ENCODE results near the gene CHMP5. TPM values are rescaled to one million over a fixed set of nuclear protein-coding genes. Genes with fewer than 3 reads are reported as not detected.

CHMP5 gene
- polyA plus RNA-seq, 3 donors = 33.5 to 72.5 (median 65.0) TPM

GRCh38 chr9:33241298-33241697, 23.6 kb upstream of the CHMP5 start:
- no peaks in the 10 kb centered on the region for H3K9me3 ChIP-seq (replicated peaks in 1 of 2; ENCODE audit: control insufficient read depth in 1 of 2, insufficient read depth in 1 of 2, low read length in 2 of 2)
- no peak for DNase-seq
- Mint-ChIP-seq H3K4me1 (peaks cover 3% of the 10 kb centered on the region), H3K27me3 (ENCODE audit: low read depth in 3 of 3) (peaks cover 1 to 4% (median 3%) of the 10 kb centered on the region in 3 donors), H3K27ac (no peak overlapping the region), H3K36me3 (peaks cover 0 to 4% of the 10 kb centered on the region in 2 donors), H3K4me3 (no peak overlapping the region), H3K9me3 (peaks cover 0 to 3% (median 0%) of the 10 kb centered on the region in 7 donors)
- intact Hi-C loops (cut with micrococcal nuclease) = no loop called here
- H3K36me3 ChIP-seq (replicated peaks in 1 of 2; ENCODE audit: control insufficient read depth in 1 of 2, insufficient read depth in 2 of 2, low read length in 2 of 2) = no peaks in the 10 kb centered on the region
- H3K4me1 ChIP-seq (ENCODE audit: control insufficient read depth in 1 of 2, insufficient read depth in 2 of 2, low read length in 2 of 2) = no peaks in the 10 kb centered on the region
- no peak overlapping the region for H2AFZ ChIP-seq (ENCODE audit: insufficient read depth, low read depth, low read length, poor library complexity, severe bottlenecking)
- H3K4me2 ChIP-seq (replicated peaks; ENCODE audit: extremely low read depth, low read length, poor library complexity, severe bottlenecking) = no peak overlapping the region
- no peaks in the 10 kb centered on the region for H3K79me2 ChIP-seq (ENCODE audit: insufficient read depth, low read length)
- H3K9ac ChIP-seq (ENCODE audit: insufficient read depth, low read length, poor library complexity, severe bottlenecking) = no peak overlapping the region
- 90% methylated on average over 2 of the region's 5 CpGs for WGBS (ENCODE audit: insufficient coverage)
- H3K27ac ChIP-seq (ENCODE audit: low read depth in 1 of 2, low read length in 2 of 2) = no peak overlapping the region
- no peak overlapping the region for H3K4me3 ChIP-seq (replicated peaks in 1 of 3; ENCODE audit: low read depth in 2 of 3, low read length in 3 of 3)
- no peaks in the 10 kb centered on the region for H4K20me1 ChIP-seq (ENCODE audit: insufficient read depth, low read length)
- TF ChIP-seq, protein P1, sequence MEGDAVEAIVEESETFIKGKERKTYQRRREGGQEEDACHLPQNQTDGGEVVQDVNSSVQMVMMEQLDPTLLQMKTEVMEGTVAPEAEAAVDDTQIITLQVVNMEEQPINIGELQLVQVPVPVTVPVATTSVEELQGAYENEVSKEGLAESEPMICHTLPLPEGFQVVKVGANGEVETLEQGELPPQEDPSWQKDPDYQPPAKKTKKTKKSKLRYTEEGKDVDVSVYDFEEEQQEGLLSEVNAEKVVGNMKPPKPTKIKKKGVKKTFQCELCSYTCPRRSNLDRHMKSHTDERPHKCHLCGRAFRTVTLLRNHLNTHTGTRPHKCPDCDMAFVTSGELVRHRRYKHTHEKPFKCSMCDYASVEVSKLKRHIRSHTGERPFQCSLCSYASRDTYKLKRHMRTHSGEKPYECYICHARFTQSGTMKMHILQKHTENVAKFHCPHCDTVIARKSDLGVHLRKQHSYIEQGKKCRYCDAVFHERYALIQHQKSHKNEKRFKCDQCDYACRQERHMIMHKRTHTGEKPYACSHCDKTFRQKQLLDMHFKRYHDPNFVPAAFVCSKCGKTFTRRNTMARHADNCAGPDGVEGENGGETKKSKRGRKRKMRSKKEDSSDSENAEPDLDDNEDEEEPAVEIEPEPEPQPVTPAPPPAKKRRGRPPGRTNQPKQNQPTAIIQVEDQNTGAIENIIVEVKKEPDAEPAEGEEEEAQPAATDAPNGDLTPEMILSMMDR (IDR thresholded peaks at IDR 0.05) = no peak
- H3K27me3 ChIP-seq (ENCODE audit: control insufficient read depth in 2 of 2, insufficient read depth in 2 of 2, low read length in 2 of 2) = no peaks in the 10 kb centered on the region

DNA sequence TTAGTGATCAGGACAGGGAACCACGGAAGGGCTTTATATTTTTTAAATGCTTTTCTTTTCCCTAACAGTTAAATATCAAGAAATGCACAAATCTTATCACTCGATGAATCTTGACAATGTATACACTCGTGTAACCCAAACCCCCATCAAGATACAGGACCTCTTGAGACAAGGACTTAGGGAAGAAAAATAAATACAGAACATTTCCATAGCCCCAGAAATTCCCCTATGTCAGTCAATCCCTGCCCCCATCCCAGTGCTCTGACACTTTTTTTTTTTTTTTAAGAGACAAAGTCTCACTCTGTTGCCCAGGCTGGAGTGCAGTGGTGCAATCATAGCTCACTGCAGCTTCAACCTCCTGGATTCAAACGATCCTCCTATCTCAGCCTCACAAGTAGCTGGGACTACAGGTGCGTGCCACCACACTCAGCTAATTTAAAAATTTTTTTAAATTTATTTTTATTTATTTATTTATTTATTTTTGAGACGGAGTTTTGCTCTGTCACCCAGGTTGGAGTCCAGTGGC, 22.2 kb upstream of the CHMP5 start:
- Mint-ChIP-seq H3K4me1 (peaks cover 3% of the 10 kb centered on the region), H3K27me3 (ENCODE audit: low read depth in 3 of 3) (peaks cover 1 to 3% (median 2%) of the 10 kb centered on the region in 3 donors), H3K36me3 (peaks cover 5 to 8% of the 10 kb centered on the region in 2 donors), H3K4me3 (no peak overlapping the region), H3K27ac (no peak overlapping the region), H3K9me3 (no peaks in the 10 kb centered on the region)
- H3K9me3 ChIP-seq (replicated peaks in 1 of 2; ENCODE audit: control insufficient read depth in 1 of 2, insufficient read depth in 1 of 2, low read length in 2 of 2) = no peaks in the 10 kb centered on the region
- H4K20me1 ChIP-seq (ENCODE audit: insufficient read depth, low read length) = no peaks in the 10 kb centered on the region
- no peak overlapping the region for H3K9ac ChIP-seq (ENCODE audit: insufficient read depth, low read length, poor library complexity, severe bottlenecking)
- DNase-seq = no peak
- H3K4me2 ChIP-seq (replicated peaks; ENCODE audit: extremely low read depth, low read length, poor library complexity, severe bottlenecking) = no peak overlapping the region
- no peak overlapping the region for H2AFZ ChIP-seq (ENCODE audit: insufficient read depth, low read depth, low read length, poor library complexity, severe bottlenecking)
- no peak overlapping the region for H3K27ac ChIP-seq (ENCODE audit: low read depth in 1 of 2, low read length in 2 of 2)
- no CpG with 5 or more reads among the region's 6 CpGs for whole genome bisulfite sequencing (ENCODE audit: insufficient coverage)
- intact Hi-C loops (cut with micrococcal nuclease) = no loop called here
- H3K27me3 ChIP-seq (ENCODE audit: control insufficient read depth in 2 of 2, insufficient read depth in 2 of 2, low read length in 2 of 2) = no peaks in the 10 kb centered on the region
- no peak overlapping the region for H3K4me3 ChIP-seq (replicated peaks in 1 of 3; ENCODE audit: low read depth in 2 of 3, low read length in 3 of 3)
- TF ChIP-seq, protein P1 (IDR thresholded peaks at IDR 0.05) = no peak
- peaks cover 0 to 2% of the 10 kb centered on the region in 2 donors for H3K36me3 ChIP-seq (replicated peaks in 1 of 2; ENCODE audit: control insufficient read depth in 1 of 2, insufficient read depth in 2 of 2, low read length in 2 of 2)
- H3K4me1 ChIP-seq (ENCODE audit: control insufficient read depth in 1 of 2, insufficient read depth in 2 of 2, low read length in 2 of 2) = no peaks in the 10 kb centered on the region
- no peaks in the 10 kb centered on the region for H3K79me2 ChIP-seq (ENCODE audit: insufficient read depth, low read length)

All from CD14-positive monocyte (primary cell).